GM21717 (cell line): ENCODE measurements around the gene USE1.
A peak's percentile ranks its signal among the peaks of the same experiment; 100 is the strongest.

Experiments
- ATAC-seq: cut with Tn5 transposase; IDR thresholded peaks from one replicate; pipeline ENCODE4 v1.9.1; 2021; ENCODE audit warnings: mild to moderate bottlenecking, moderate library complexity; ENCODE audit not compliant: unreplicated experiment

USE1 gene

DNA sequence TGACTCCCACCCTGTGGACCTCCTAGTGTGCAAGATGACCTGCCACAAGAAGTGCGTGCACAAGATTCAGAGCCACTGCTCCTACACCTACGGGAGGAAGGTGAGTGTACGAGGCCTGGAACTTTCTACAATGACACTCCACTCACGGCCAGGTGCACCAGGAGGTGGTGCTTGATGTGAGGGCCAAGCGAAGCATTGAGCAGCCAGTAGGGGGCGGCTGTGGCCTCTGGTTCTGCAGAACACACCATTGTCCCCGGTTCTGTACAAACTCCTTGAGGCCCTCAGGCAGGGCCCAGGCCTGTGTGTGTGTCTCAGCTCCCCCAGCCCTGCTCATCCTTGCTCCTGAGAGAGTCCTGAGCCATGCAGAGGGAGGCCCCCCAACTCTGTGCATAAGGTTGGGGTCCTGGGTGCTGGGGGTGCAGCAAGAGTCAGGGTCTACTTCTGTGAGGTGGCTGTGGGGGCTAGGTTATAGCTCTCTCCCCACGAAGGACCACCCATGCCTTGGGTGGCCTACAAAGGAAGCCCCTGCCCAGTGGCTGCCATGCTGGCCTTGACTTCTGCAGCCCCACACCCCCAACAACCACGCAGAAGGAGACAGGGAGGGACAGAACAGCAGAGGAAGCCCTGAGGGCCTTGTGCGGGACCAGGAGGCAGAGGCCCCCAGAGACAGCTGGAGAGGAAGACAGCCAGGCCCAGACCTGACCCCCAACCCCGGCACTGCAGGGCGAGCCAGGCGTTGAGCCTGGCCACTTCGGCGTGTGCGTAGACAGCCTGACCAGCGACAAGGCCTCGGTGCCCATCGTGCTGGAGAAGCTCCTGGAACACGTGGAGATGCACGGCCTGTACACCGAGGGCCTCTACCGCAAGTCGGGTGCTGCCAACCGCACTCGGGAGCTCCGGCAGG, 9.7 kb upstream of the USE1 start:
- ATAC-seq: no peak

DNA sequence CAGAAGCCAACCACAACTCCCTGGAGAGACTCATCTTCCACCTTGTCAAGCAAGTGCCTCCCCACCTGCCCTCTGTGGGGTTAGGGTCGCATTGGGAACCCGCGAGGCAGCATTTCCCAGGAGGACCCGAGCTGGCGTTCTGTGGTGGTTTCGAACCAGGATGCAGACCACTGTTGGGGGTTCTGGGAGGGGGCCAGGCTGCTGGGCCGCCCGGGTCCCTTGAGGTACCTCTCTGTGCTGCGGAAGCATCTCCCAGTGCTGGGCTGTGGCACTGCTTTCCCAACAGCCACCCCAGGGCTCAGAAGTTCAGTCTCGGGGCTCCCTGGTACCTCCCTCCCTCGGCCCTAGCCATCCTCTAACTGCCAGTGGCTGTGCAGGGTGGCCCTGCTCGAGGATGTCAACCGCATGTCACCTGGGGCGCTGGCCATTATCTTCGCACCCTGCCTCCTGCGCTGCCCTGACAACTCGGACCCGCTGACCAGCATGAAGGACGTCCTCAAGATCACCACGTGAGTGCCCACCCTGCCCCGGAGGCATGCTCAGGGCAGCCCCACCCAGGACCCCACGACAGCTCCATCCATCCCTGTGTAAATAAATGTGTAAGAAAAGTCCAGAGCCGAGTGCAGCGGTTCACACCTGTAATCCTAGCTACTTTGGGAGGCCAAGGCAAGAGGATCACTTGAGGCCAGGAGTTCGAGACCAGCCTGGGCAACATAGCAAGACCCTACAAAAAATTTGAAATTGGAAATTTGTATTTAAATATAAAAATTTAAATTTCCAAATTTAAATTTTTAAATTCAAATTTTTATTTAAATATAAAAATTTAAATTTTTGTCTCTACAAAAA, 8.2 kb upstream of the USE1 start:
- no peak for ATAC-seq

DNA sequence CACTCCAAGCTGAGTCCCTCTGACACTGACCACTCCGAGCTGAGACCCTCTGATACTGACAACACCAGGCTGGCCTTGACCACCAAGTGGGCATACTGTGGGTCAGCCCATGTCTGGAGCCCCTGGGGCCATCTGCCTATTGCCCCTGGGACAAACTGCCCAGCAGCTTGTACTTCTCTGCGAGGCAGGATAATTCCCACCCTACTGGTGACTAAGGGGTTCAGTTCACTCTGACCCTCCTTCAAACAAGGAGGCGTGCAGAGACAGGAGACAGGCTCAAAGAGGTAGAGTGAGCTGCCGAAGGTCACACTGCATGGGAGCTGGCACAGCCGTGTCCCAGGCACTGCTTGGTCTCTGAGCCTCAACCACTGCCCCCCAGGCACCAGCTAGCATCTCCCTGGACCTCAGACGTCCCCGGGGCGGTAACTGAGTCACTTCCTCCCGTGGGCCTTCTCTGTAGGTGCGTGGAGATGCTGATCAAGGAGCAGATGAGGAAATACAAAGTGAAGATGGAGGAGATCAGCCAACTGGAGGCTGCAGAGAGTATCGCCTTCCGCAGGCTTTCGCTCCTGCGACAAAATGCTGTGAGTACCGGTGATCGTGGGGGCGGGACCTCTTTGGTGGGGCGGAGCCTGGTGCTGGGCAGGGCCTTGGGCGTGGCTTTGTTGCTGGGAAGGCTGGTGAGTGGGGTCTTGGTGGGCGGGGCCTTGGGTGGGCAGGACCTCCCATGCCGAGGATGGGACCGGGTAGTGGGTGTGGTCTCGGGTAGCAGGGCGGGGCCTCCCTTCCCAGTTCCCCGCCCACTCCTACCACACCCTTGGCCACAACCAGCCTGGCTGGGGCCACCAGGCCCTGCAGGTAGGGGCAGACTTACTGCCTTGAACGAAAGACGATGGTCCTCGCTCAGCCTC, 5.8 kb upstream of the USE1 start:
- no peak for ATAC-seq

- ATAC-seq: no peak
Observed at GRCh38 chr19:17210296-17210695, 4.9 kb upstream of the USE1 start.

GRCh38 chr19:17211547-17212446, 3.4 kb upstream of the USE1 start:
- no peak for ATAC-seq

DNA sequence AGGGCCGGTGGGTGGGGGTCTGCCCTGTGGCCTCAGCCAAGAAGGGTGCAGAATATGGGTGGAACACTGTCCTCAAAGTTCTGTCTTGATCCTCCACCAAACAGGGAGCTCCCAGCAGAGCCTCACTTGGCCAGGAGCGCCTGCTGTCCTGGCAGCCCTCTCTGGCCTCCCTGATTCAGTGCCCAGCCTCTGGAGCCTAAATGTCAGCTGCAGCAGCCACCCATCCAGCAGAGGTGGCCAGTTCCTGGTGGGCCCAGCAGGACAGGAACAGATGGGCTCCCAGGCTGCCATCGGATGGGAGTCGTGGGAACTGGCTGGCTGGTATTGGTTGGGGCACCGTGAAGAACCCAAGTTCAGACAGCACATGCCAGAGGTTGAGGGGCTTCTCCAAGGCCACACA, 1.8 kb upstream of the USE1 start:
- no peak for ATAC-seq

GRCh38 chr19:17214508-17215126, 540 bp upstream of the USE1 start:
- no peak for ATAC-seq

DNA sequence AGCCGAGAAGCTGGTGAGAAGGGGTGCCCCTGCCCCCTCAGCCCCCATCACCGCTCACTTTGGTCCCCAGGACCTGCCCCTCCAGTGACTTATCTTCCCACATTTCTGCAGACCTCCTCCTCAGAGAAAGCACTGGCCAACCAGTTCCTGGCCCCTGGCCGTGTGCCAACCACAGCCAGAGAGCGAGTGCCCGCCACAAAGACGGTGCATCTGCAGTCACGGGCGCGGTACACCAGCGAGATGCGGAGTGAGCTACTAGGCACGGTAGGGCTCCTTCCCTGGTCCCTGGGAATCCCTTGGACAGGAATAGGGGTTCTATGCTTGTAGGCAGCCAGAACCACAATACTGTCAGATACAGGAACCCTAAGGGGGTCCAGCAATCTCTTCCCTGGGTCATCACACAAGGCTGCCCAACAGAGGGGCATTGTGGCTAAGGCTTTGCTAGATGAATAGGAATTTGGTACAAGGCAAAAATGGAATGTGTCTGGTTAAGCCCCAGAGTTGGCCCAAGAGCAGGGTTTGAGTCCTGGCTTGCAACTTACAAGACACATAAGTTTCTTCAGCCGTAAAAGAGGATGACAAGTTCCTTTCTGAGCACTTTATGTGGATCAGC, 1.0 kb downstream of the USE1 start:
- no peak for ATAC-seq

DNA sequence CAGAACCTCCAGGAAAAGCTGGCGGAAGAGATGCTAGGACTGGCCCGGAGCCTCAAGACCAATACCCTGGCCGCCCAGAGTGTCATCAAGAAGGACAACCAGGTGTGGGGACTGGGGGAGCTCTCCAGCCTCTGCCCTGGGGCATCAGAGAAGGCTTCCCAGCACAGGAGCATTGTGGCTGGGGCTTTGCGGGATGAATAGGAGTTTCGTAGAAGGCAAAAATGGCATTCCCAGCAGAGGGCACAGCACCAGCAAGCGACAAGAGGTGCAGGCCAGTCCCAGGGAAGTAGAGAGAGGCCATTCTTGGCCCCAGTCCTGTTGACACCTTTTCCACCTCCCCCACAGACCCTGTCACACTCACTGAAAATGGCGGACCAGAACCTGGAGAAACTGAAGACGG, 4.1 kb downstream of the USE1 start:
- no peak for ATAC-seq

DNA sequence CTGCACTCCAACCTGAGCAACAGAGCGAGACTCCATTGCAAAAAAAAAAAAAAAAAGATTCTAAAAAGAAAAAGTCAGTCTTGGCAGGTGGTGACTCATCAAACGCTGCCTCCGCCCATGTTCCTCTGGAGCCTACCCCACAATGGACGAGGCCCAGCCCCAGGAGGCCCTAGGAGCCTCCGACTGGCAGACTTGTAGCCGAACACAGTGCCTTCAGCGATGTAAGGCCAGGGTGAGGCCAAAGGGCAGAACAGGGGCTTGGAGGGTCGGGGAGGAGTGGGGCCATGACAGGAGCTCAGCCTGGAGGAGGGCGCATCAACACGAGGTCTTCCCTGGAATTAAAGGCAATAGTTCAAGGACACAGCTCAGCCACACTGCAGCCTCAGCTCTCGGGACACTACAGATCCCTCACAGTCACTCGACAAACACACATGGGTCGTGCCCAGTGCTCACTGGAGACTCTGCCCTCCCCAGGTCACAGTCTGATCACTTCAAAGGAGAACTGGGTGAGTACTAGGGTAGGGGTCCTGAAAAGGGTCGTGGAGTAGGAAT, 5.1 kb downstream of the USE1 start:
- ATAC-seq: no peak

DNA sequence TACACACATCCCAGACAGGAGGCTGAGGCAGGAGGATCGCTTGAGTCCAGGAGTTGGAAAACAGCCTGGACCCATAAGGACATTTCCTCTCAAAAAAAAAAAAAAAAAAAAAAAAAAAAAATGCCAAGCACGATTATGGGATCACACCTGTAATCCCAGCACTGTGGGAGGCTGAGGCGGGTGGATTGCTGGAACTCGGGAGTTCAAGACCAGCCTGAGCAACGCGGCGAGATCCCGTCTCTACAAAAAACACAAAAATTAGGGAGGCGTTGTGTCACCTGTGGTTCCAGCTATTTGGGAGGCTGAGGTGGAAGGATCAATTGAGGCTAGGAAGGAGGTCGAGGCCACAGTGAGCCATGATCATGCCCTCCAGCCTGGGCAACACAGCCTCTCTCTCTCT, 9.9 kb downstream of the USE1 start:
- no peak for ATAC-seq

DNA sequence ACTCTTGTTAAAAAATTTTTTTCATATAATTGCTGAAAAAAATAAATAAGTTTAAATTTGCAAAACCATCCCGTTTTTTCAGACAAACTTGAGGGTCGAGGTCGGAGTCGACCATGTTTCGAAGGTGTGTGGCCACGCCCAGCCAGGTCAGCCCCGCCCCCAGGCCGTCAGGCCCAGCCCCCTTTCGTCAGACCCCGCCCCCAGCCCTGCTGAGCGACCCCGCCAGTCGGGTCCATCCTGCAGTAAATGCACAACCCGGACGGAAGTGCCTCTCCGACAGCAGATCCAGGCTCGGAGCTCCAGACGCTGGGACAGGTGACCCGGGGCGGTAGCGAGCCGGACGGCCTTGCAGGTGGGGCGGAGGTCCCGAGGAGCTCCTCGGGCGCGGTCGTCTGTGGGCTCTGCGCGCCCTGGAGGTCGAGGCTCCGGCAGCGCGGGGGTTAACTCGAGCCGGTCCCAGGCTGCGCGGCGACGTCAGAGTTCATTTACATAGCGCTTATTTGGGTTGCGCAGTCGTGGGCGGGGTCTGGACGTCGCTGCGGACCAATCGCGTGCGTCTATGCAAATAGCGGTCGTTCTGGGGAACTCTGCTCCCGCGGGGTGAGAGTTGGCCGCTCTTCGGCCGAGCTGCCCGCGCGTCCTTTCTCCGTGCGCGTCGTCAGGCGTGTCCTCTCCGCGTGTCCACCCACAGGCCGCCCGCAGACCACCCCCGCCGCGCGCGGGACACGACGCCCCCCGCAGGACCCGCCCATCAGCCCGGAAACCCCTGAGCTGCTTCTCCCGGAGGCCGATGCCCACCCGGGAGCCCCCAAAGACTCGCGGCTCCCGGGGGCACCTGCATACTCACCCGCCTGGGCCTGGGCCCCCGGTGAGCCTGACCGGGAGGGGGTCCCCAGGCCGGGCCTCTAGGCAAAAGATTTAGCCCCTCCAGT, 11.1 kb downstream of the USE1 start, which contains the start of gene OCEL1:
OCEL1 (plus strand) TSS at position 225 of the 932 bp plus-strand sequence; CDS start at position 247, 22 bp downstream.
- ATAC-seq: peak; percentile 72

DNA sequence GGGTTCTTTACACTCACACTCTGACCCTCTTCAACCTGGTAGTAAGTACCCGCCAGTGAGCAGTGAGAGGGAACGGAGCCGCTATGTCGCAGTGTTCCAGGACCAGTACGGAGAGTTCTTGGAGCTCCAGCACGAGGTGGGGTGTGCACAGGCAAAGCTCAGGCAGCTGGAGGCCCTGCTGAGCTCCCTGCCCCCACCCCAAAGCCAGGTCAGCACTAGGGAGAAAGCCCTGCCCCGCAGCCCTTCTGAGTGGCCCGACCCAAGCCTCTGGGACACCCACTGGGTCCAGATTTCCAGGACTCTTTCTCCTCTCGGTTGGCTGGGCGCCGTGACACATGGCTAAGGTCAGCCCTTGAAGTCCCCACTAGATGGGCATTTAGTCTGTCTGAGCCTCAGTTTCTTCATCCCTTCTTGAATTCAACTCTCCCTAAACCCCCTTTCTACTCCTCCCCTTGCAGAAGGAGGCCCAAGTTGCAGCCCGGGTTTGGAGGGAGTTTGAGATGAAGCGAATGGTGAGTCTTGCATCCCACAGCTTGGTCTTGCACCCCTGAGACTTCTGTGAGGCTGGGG, 12.7 kb downstream of the USE1 start:
- ATAC-seq: no peak

DNA sequence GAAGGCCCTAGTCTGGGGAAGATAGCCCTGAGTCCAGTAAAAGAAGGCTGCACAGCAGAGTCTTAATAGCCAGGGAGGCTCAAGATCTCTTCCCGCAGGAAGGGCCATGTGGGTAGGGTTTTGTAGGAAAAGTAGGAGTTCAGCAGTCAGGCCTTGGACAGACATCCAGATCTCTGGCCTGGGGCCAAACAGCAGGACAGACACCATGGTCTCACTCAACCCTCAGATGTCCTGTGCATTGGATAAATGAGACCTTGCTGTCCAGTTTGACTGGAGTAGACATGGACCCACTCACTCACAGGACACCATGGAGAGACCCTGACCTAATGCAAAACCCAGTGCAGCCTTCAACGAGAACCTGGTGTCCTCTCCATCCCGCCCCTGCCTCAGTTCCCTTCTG, 14.7 kb downstream of the USE1 start:
- no peak for ATAC-seq

DNA sequence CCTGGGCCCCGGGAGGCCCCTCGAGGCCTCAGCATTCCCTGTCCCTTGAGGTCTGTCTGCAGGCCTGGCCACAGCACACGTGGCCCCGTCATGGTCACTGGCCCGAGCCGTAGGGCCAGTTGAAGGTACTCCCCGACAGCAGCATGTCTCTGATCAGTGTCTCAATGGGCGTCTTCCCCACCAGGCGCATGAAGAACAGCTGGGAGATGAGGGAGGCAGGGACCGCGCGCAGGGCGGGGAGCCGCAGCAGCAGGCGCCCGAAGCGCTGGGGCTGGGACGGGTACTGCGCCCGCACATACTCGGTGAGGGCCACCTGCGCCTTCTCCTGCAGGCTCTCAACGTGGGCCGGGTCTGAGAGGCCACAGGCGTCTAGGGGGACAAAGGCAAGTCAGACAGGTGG, 17.1 kb downstream of the USE1 start:
- ATAC-seq: no peak

GRCh38 chr19:17234911-17235299, 19.7 kb downstream of the USE1 start:
- ATAC-seq: no peak

DNA sequence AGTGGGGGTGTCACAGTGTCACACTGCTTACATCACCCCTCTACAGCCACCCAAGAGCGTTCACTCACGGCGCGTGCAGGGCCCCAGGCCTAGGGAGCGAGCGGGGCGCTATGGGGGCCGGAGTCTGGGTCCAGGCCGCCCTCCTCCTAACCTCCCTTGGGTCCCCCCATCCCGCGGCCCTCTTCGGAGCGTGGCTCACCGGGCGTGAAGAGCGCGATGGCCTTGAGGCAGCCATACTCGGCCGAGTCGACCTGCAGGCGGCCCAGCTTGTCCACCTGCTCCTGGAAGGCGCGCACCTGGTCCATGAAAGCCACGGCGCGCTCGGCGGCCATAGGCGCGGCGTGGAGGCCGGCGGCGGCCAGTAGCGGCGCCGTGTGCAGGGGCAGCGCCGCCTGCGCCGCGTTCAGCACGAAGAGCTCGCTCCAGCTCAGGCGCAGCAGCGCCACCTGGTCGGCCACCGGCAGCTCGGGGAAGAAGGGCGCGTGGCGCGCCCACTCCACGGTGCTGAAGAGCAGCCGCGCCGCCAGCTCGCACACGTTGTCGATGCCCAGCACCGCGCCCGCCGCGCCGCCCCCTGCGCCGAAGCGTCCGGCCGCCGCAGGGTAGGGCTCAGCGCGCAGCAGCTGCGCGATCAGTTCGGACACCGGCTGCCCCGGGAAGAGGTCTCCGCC, 20.3 kb downstream of the USE1 start:
- ATAC-seq: no peak
